ENCODE data around the gene ERVMER34-1.
A peak's percentile ranks its signal among the peaks of the same experiment; 100 is the strongest.

Gene ERVMER34-1

GRCh38 chr4:52715255-52715897 lies 35.8 kb downstream of the ERVMER34-1 start:
- Histone ChIP-seq H3K4me1 (ENCODE audit: control insufficient read depth, insufficient read depth, low read length) (no peaks in the 10 kb centered on the region), H3K36me3 (ENCODE audit: control insufficient read depth, insufficient read depth, low read length) (peaks cover 3% of the 10 kb centered on the region), H3K27ac (ENCODE audit: low read depth, low read length) (no peak overlapping the region), H3K27me3 (ENCODE audit: control insufficient read depth, insufficient read depth, low read length) (no peaks in the 10 kb centered on the region), H3K9ac (ENCODE audit: low read length) (no peak overlapping the region), H3K4me3 (ENCODE audit: low read length) (no peak overlapping the region)

GRCh38 chr4:52714597-52715254 lies 36.5 kb downstream of the ERVMER34-1 start:
- no peaks in the 10 kb centered on the region for H3K27me3 ChIP-seq (ENCODE audit: control insufficient read depth, insufficient read depth, low read length)
- no peak overlapping the region for H3K4me3 ChIP-seq (ENCODE audit: low read length)
- H3K4me1 ChIP-seq (ENCODE audit: control insufficient read depth, insufficient read depth, low read length), result no peaks in the 10 kb centered on the region
- H3K36me3 ChIP-seq (ENCODE audit: control insufficient read depth, insufficient read depth, low read length), result peaks cover 3% of the 10 kb centered on the region
- no peak overlapping the region for H3K9ac ChIP-seq (ENCODE audit: low read length)
- no peak overlapping the region for H3K27ac ChIP-seq (ENCODE audit: low read depth, low read length)

DNA sequence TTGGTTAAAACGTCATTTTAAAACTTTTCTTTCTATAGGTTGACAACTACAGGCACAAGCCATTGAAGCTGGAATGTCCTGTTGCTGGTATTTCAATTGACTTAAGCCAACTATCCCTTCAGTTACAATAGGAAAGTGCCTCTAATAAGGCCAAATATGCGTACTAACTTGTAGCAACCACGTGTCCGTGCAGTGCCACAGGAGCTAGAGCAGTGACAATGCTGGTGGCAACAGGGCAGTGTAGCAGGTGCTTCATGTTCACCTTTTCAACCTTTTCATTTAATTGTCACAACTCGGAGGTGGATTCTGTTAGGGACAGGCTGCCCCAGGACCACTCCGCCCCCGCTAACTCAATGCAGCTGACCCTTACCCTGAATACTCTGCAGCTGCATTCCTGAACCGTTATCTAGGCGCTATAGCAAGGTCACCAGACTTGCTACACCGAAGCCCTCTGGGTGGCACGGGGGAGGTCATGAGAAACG lies 37.7 kb downstream of the ERVMER34-1 start:
- peaks cover 3% of the 10 kb centered on the region for H3K36me3 ChIP-seq (ENCODE audit: control insufficient read depth, insufficient read depth, low read length)
- H3K4me1 ChIP-seq (ENCODE audit: control insufficient read depth, insufficient read depth, low read length), result no peaks in the 10 kb centered on the region
- H3K4me3 ChIP-seq (ENCODE audit: low read length), result peak overlapping the region; percentile 3
- H3K9ac ChIP-seq (ENCODE audit: low read length), result no peak overlapping the region
- H3K27ac ChIP-seq (ENCODE audit: low read depth, low read length), result no peak overlapping the region
- no peaks in the 10 kb centered on the region for H3K27me3 ChIP-seq (ENCODE audit: control insufficient read depth, insufficient read depth, low read length)

GRCh38 chr4:52712251-52713130 lies 38.7 kb downstream of the ERVMER34-1 start:
- Histone ChIP-seq H3K9ac (ENCODE audit: low read length) (peak overlapping the region; percentile 66), H3K27ac (ENCODE audit: low read depth, low read length) (peak overlapping the region; percentile 72), H3K4me3 (ENCODE audit: low read length) (peak overlapping the region; percentile 86)

GRCh38 chr4:52711834-52712250 lies 39.4 kb downstream of the ERVMER34-1 start:
- H3K9ac ChIP-seq (ENCODE audit: low read length), result no peak overlapping the region

More at GRCh38 chr4:52712251-52713130, 38.7 kb downstream of the ERVMER34-1 start:
- peaks cover 3% of the 10 kb centered on the region for H3K36me3 ChIP-seq (ENCODE audit: control insufficient read depth, insufficient read depth, low read length)
- no peaks in the 10 kb centered on the region for H3K27me3 ChIP-seq (ENCODE audit: control insufficient read depth, insufficient read depth, low read length)
- no peaks in the 10 kb centered on the region for H3K4me1 ChIP-seq (ENCODE audit: control insufficient read depth, insufficient read depth, low read length)

GRCh38 chr4:52711272-52711671 lies 40.0 kb downstream of the ERVMER34-1 start:
- H3K9ac ChIP-seq (ENCODE audit: low read length), result no peak overlapping the region
- H3K27ac ChIP-seq (ENCODE audit: low read depth, low read length), result no peak overlapping the region
- H3K4me3 ChIP-seq (ENCODE audit: low read length), result no peak overlapping the region

More at GRCh38 chr4:52711834-52712250, 39.4 kb downstream of the ERVMER34-1 start:
- Histone ChIP-seq H3K27me3 (ENCODE audit: control insufficient read depth, insufficient read depth, low read length) (no peaks in the 10 kb centered on the region), H3K4me3 (ENCODE audit: low read length) (peak overlapping the region; percentile 54), H3K4me1 (ENCODE audit: control insufficient read depth, insufficient read depth, low read length) (no peaks in the 10 kb centered on the region), H3K27ac (ENCODE audit: low read depth, low read length) (no peak overlapping the region), H3K36me3 (ENCODE audit: control insufficient read depth, insufficient read depth, low read length) (peaks cover 3% of the 10 kb centered on the region)

GRCh38 chr4:52709155-52709554 lies 42.1 kb downstream of the ERVMER34-1 start:
- no peaks in the 10 kb centered on the region for H3K4me1 ChIP-seq (ENCODE audit: control insufficient read depth, insufficient read depth, low read length)
- no peak overlapping the region for H3K4me3 ChIP-seq (ENCODE audit: low read length)
- H3K27ac ChIP-seq (ENCODE audit: low read depth, low read length), result no peak overlapping the region
- H3K36me3 ChIP-seq (ENCODE audit: control insufficient read depth, insufficient read depth, low read length), result no peaks in the 10 kb centered on the region
- no peak overlapping the region for H3K9ac ChIP-seq (ENCODE audit: low read length)
- no peaks in the 10 kb centered on the region for H3K27me3 ChIP-seq (ENCODE audit: control insufficient read depth, insufficient read depth, low read length)

More at GRCh38 chr4:52711272-52711671, 40.0 kb downstream of the ERVMER34-1 start:
- no peaks in the 10 kb centered on the region for H3K27me3 ChIP-seq (ENCODE audit: control insufficient read depth, insufficient read depth, low read length)
- H3K4me1 ChIP-seq (ENCODE audit: control insufficient read depth, insufficient read depth, low read length), result no peaks in the 10 kb centered on the region
- H3K36me3 ChIP-seq (ENCODE audit: control insufficient read depth, insufficient read depth, low read length), result peaks cover 3% of the 10 kb centered on the region

- H3K27me3 ChIP-seq (ENCODE audit: control insufficient read depth, insufficient read depth, low read length), result no peaks in the 10 kb centered on the region
- H3K27ac ChIP-seq (ENCODE audit: low read depth, low read length), result no peak overlapping the region
- H3K4me3 ChIP-seq (ENCODE audit: low read length), result no peak overlapping the region
- no peaks in the 10 kb centered on the region for H3K36me3 ChIP-seq (ENCODE audit: control insufficient read depth, insufficient read depth, low read length)
- no peaks in the 10 kb centered on the region for H3K4me1 ChIP-seq (ENCODE audit: control insufficient read depth, insufficient read depth, low read length)
- H3K9ac ChIP-seq (ENCODE audit: low read length), result no peak overlapping the region
Measured at GRCh38 chr4:52704661-52705060, 46.6 kb downstream of the ERVMER34-1 start.

GRCh38 chr4:52704133-52704532 lies 47.1 kb downstream of the ERVMER34-1 start:
- no peak overlapping the region for H3K9ac ChIP-seq (ENCODE audit: low read length)
- no peaks in the 10 kb centered on the region for H3K36me3 ChIP-seq (ENCODE audit: control insufficient read depth, insufficient read depth, low read length)
- H3K4me3 ChIP-seq (ENCODE audit: low read length), result no peak overlapping the region
- H3K4me1 ChIP-seq (ENCODE audit: control insufficient read depth, insufficient read depth, low read length), result no peaks in the 10 kb centered on the region
- H3K27me3 ChIP-seq (ENCODE audit: control insufficient read depth, insufficient read depth, low read length), result no peaks in the 10 kb centered on the region
- H3K27ac ChIP-seq (ENCODE audit: low read depth, low read length), result no peak overlapping the region

- Histone ChIP-seq H3K4me1 (ENCODE audit: control insufficient read depth, insufficient read depth, low read length) (no peaks in the 10 kb centered on the region), H3K27ac (ENCODE audit: low read depth, low read length) (no peak overlapping the region), H3K27me3 (ENCODE audit: control insufficient read depth, insufficient read depth, low read length) (no peaks in the 10 kb centered on the region), H3K9ac (ENCODE audit: low read length) (no peak overlapping the region), H3K36me3 (ENCODE audit: control insufficient read depth, insufficient read depth, low read length) (no peaks in the 10 kb centered on the region), H3K4me3 (ENCODE audit: low read length) (no peak overlapping the region)
Measured at GRCh38 chr4:52701207-52701606, 50.0 kb downstream of the ERVMER34-1 start.

DNA sequence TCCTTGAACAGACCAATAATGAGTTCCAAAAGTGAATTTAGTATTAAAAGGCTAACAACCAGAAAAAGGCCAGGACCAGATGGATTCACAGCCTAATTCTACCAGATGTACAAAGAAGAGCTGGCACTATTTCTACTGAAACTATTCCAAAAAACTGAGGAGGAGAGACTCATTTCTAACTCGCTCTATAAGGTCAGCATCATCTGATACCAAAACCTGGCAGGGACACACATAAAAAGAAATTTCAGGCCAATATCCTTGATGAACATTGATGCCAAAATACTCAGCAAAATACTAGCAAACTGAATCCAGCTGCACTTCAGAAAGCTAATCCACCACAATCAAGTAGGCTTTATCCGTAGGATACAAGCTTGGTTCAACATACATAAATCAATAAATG lies 56.3 kb downstream of the ERVMER34-1 start:
- Histone ChIP-seq H3K36me3 (ENCODE audit: control insufficient read depth, insufficient read depth, low read length) (no peaks in the 10 kb centered on the region), H3K27me3 (ENCODE audit: control insufficient read depth, insufficient read depth, low read length) (no peaks in the 10 kb centered on the region), H3K4me1 (ENCODE audit: control insufficient read depth, insufficient read depth, low read length) (no peaks in the 10 kb centered on the region), H3K4me3 (ENCODE audit: low read length) (no peak overlapping the region), H3K9ac (ENCODE audit: low read length) (no peak overlapping the region), H3K27ac (ENCODE audit: low read depth, low read length) (no peak overlapping the region)

DNA sequence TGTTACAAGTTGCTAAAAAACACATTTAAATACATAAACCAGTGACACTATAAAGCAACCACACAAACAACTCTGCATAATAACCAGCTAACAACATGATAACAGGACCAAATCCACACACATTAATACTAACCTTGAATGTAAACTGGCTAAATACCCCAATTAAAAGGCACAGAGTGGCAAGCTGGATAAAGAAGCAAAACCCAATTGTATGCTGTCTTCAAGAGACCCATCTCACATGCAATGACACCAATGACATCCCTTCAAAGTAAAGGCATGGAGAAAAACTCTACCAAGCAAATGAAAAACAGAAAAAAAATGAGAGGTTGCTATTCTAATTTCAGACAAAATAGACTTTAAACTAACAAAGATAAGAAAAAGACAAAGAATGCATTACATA lies 57.7 kb downstream of the ERVMER34-1 start:
- no peaks in the 10 kb centered on the region for H3K4me1 ChIP-seq (ENCODE audit: control insufficient read depth, insufficient read depth, low read length)
- H3K36me3 ChIP-seq (ENCODE audit: control insufficient read depth, insufficient read depth, low read length), result no peaks in the 10 kb centered on the region
- H3K4me3 ChIP-seq (ENCODE audit: low read length), result no peak overlapping the region
- no peak overlapping the region for H3K27ac ChIP-seq (ENCODE audit: low read depth, low read length)
- H3K9ac ChIP-seq (ENCODE audit: low read length), result no peak overlapping the region
- H3K27me3 ChIP-seq (ENCODE audit: control insufficient read depth, insufficient read depth, low read length), result no peaks in the 10 kb centered on the region

Measured in rectal smooth muscle tissue (tissue), 1 donor.